Measurements from ENCODE around the gene SIGLEC5.

- TF ChIP-seq, protein P1, sequence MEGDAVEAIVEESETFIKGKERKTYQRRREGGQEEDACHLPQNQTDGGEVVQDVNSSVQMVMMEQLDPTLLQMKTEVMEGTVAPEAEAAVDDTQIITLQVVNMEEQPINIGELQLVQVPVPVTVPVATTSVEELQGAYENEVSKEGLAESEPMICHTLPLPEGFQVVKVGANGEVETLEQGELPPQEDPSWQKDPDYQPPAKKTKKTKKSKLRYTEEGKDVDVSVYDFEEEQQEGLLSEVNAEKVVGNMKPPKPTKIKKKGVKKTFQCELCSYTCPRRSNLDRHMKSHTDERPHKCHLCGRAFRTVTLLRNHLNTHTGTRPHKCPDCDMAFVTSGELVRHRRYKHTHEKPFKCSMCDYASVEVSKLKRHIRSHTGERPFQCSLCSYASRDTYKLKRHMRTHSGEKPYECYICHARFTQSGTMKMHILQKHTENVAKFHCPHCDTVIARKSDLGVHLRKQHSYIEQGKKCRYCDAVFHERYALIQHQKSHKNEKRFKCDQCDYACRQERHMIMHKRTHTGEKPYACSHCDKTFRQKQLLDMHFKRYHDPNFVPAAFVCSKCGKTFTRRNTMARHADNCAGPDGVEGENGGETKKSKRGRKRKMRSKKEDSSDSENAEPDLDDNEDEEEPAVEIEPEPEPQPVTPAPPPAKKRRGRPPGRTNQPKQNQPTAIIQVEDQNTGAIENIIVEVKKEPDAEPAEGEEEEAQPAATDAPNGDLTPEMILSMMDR (conservative IDR thresholded peaks at IDR 0.05), result no peak
- TF ChIP-seq ZFX (IDR thresholded peaks at IDR 0.05), result no peak
Measured at GRCh38 chr19:51566489-51567100, 63.6 kb downstream of the SIGLEC5 start.

Measured in C4-2B (cell line).